HG03439 (cell line): ENCODE data around the gene SNX22.

Experiments
- ATAC-seq: cut with Tn5 transposase; IDR thresholded peaks from one replicate; pipeline ENCODE4 v1.9.1; 2021; ENCODE audit warnings: mild to moderate bottlenecking, moderate library complexity; ENCODE audit not compliant: unreplicated experiment

Gene SNX22

DNA sequence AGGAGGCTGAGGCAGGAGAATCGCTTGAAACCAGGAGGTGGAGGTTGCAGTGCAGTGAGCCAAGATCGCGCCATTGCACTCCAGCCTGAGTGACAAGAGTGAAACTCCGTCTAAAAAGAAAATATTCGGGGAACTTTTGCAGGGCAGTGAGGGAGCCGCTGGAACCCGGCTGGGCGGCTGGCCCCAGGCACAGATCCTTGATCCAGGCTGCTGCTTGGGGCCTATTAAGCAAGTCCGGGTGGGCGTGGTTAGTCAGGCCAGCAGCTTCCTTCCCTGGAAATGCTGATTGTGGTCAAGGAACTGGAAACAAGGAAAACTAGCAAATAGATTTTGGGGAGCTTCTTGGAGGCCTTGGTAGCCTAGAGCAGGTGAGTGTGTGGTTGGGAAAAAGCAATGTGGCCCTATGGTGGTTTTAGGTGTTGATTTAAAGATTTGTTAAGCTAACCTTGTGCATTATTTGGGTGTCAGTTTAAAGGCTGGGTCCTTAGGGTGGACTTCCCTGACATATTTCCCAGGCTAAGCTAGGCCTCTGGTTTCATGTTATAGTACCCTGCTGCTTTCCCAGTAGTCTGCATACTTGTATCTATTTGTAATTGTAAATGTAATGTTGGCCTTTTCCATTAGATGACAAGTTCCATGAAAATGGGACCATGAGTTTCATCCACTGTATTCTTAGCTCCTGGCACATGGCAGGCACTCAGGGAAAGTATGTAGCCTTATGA lies 17.7 kb upstream of the SNX22 start:
- no peak for ATAC-seq

DNA sequence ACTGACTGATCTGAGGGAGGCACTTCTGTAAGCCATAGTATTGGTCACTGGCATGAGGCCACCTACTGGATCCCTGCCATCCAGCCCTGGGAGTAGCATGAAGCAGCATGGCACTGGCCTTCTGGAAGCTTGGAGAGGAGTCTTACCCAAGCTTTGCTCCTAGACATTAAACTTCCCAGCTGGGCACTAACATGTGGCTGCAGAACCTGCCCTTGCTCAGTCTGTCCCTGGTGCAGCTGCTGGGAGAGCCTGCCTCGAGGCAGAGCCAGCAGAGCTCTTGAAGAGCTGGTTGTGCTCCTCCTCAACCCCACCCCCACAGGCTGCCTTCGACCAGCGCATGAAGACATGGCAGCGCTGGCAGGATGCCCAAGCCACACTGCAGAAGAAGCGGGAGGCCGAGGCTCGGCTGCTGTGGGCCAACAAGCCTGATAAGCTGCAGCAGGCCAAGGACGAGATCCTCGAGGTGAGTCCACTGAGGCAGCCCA lies 17.1 kb upstream of the SNX22 start:
- no peak for ATAC-seq

DNA sequence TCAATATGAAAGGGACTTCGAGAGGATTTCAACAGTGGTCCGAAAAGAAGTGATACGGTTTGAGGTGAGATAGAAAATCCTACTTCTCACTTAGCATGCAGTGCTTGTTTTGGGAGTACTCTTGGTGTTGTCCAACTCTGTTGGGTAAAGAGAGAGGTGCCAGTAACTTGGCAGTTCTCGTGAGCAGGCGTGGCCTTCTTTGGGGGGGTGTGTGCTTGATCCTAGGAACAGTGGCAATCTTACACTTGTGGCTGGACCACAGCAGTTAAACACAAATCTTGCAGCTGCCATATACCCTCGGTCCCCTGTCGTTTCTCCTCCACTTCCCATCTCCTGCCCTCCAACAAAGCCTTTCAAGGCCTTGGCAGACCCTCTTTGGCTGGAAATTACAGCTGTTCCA lies 15.2 kb upstream of the SNX22 start:
- no peak for ATAC-seq

DNA sequence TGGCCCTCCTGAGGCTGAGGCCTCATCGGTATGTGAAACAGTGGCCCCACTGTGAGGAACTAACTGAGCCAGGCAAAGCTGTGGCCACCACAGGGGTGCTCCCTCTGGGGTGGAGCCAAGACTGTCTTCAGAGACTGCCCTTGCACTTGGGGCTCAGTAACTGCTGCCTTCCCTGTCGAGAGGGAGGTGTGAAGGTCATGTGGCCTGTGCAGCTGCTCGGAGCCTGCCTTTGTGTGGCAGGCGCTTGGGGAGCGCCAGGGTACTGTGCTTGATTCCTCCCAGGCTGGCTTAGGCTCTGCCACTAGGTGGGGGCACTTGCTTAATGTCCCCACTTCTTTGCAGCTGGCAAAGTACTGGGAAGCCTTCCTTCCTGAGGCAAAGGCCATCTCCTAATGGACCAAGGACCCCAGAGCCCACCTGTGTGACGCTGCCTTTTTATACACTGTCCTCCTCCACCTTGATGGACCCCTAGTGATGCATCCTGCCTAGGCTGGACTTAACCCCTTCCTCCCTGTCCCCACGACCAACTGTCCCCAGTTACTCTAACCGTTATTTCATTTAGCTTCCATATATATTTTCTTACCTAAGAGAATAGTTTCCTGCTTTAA lies 14.2 kb upstream of the SNX22 start:
- no peak for ATAC-seq

DNA sequence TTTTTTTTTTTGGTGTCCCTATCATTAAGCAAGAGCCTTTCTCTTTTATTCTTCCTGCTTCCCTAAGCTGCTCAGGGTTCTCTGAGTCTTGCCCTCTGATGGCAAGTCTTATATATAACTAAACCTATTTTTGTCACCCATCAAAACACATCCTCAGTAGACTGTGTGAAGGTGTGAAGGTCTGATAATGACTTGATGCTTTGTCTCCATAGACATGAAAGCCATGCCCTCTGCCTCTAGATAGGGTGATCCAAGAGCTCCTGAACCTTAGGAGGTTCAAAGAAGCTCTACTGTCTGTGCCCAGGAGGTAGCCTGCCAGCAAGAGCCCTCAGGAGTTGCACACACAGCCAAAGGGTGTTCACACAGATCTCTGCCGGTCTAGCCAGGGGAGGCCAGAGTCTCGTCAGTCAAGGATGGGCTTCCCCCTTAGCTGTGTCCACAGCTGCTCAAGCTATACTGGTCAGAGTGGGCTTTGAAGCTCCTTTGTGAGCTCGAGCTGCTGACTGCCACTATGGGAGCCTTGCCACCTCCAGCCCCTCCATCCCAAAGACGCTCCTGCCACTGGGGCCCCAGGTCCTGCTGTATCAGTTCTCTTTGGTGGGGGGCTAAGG lies 13.1 kb upstream of the SNX22 start:
- no peak for ATAC-seq

DNA sequence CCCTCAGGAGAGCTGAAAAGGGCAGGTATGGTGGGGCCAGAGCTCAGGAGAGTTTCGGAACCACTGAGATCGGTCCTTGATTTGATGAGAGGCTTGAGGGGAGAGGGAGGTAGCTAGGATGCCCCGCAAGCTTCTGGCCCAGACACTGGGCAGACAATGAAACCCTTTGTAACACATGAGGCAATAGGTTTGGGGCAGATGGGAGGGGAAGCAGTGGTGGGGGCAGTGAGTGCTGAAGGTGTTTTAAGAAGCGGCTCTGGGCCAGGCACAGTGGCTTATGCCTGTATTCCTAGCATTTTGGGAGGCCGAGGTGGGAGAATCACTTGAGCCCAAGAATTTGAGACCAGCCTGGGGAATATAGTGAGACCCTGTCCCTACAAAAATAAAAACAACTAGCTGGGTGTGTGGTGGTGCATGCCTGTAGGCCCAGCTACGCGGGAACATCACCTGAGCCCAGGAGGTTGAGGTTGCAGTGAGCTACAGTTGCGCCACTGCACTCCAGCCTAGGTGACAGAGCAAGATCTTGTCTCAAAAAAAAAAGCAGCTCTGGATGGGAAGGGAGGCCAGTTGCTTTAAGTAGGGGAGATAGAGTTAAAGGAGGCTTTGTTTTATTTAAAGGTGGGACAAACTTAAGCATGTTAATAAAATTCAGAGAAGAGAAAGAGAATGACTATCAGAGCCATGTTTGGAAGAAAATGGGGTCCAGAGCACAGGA lies 9.6 kb upstream of the SNX22 start:
- no peak for ATAC-seq

DNA sequence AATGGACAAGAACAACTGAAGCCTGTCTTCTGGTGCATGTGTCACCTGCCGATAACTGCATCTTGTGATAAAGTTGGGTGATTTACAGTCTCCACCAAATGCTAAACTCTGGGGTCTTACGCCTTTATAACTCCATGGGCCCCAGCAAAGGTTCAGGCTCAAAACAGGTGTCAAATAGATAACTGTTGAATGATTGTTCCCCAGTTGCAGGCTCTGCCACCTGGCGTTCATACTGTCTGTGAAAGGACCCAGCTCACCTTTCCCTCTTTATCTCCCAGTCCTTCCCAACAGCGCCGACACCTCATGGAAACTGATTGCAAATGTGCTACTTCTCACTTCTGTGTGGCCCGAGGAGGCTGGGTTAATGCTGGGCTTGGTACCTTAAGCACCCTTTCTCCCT lies 8.3 kb upstream of the SNX22 start:
- no peak for ATAC-seq

DNA sequence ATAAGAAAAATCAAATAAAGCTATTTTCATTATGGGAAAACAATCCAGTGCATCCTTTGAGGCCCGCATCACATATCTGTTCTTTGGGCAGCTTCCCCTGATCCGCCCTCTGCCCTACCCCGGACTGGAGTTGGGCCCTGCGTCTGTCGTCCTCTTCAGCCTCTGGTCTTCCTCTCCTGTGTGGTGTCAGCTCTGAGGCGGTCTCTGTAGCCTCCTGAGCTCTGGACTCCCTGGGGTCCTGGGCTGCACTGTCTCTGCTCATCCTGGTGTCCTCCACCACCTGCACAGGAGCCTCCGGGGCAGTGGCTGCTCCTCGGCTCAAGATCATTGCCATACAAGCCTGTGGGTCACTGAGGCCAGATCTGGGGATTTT lies 7.4 kb upstream of the SNX22 start:
- no peak for ATAC-seq

DNA sequence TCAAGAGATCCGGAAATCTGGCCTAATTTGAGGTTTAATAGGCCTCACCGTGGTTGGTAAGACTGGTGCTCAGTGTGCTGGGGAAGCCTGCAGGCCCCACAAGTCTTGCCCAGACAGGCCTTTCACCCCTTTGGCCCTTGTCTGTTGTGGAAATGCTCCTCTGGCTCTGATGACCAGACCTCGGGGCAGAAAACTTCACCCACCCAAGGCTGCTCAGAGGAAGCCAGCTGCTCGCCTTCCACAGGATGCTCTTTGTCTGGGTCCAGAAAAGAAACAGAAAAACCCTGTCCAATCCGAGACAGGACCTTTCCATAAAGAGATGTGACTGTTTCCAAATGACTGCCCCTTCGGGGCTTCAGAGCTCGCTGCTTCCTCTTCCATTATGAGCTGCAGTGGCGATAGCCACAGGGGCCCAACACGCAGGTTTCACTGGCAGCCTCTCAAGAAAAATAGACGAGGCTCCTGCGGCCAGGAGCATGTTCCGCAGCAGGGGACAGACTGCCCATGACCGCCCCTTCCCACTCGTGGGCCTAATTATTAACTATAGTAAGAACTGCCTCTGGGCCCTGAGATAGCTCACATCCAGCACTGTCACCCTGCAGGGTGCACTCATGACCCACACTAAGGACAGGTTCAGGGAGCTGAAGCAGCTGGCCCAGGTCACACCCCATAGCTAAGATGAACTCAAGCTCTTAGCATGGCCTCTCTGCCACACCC lies 6.8 kb upstream of the SNX22 start:
- ATAC-seq, result peak; percentile 53

DNA sequence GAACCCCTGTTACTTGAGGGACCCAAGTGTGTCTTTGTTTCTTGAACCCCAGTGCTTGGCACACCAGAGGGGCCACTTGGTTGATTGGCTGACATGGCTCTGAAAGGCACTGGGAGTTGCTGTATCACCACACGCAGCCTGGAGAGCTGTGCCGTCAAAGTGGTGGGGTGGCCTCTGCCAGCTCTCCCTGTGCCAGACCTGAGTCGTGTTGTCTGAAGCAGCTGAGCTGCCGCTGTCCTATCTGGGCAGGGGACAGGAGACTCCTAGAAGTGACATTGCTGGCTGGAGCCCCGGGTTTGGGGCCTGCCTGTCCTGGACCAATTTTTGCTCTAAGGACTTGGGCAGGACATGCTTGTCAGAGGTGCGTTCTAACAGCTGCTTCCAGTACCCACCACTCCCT lies 5.5 kb upstream of the SNX22 start:
- ATAC-seq, result no peak

DNA sequence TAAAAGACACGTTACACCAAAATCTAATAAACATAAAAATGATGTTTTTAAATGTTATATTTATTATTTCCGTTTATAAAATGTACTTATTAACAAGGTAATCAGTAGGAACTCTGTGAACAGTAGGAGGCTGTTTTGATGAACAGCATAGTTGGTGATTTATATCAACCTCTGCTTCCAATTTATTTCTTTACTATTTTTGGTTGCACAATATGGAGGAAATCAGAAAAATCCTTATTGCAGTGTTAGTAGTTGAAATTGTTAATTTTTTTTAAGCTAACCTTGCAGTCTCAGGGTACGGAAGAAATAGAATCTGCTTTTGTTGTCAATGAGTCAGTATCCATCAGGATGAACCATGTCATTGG lies 5.0 kb upstream of the SNX22 start:
- ATAC-seq, result no peak

DNA sequence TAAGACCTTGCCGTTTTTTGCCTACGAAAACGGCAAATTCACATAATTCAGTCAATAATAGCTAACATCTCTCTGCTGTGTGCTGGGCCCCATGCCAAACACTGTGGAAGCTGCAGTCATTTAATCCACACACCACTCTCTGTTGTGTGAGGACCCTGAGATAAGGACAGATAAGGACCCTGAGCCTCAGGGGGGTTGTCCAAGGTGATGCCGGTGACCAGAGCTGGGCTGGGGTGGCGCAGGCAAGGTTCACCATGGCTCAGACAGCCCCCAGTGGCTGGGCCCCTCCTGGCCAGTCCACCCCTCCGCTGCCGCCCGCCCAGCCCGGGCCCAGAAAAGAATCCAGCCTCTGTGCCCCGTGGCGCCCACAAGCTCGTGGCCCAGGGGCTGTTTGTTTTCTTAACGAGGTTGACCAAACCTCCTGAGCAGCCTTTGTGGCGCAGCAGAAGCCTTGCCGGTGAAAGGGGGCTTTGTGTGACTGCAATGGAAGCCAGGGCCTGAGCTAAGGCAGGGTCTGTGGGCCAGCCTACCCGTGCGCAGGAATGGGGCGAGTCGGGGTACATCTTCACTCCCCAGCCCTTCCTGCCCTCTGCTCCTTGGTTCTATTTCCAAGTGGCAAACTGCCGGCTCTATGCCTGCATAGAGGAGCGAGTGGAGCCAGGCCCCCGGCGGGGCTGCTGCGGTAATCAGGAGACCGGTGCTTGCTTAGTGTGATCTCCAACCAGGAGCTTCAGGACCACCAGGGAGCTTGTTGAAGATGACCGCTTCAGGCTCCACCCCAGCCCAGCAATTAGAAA lies 4.4 kb upstream of the SNX22 start:
- ATAC-seq, result no peak

DNA sequence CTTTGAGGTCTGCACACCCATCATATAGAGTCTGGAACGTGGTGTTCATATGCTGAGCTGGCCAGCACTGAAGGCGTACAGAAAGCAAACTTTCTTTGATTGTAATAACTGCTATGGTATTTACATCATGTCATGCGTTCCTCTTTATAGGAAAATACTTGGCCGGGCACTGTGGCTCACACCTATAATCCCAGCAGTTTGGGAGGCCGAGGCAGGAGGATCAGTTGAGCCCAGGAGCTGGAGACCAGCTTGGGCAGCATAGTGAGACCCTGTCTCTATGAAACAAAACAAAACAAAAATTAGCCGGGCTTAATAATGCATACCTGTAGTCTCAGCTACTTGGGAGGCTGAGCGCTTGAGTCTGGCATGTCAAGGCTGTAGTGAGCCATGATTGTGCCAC lies 3.4 kb upstream of the SNX22 start:
- ATAC-seq, result no peak

DNA sequence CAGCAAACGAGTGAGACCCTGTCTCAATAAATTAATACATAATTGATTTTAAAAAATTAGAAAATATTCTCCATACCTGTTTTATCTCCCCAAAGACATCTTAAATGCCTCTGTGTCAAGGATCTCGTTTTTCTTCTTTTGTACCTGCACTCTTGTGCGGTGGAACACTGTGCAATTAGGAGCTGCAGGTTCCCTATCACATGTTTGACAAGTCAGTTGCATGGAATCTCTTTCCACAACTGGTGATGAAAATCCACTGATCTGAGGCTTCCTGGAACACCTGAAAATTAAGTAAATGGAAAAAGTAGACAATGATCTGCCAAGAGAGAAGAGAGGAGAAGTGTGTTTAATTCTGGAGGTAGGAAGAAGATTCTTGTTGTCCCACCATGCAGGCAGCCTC lies 3.0 kb upstream of the SNX22 start:
- ATAC-seq, result no peak

DNA sequence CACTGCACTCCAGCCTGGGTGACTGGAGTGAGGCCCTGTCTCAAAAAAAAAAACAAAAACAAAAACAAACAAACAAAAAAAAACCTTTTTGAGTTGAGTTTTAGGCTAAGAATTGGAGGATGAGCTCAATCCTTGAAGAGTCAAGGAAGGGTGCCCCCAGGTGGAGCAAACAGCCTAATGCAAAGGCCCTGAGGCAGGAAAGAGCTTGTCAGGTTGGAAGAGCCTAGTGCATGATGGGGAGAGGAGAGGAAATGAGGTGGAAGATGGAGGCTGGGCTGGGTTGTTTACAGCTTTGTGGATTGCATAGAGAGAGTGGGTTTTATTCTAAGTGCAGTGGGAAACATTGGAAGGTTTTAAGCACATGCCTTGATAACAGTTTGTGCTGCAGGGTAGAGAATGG lies 2.1 kb upstream of the SNX22 start:
- no peak for ATAC-seq

DNA sequence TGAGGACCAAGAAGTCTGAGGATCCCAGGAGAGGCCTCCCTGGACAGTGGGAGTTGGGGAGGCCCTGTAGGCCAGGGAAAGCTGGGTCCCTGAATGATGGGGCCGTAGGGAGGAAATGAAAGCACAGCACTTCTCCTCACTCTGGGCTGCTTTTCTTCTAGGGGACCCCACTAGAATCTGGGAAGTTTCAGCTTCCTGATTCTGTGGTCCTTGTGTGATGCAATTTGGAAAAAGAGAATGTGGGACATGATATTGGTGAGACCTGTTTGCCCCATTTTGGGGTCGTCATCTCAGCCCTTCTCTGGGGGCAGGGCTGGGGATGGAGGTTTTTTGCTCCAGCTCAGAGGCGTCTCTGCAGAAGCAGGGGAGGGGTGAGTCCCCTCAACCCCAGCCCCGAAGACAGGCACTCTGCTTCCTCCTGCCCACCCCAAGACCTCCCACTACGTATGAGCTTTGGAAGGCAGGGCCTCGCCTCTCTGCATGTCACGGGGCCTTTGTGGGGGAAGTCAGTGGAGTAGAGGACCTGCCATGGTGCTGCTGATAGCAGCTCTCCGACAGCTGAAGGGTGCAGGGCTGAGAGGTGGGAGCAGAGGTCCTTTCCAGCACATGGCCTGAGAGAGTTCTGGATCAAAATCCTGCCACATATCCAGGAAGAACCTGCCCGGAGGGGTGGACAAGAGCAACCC lies 1.5 kb upstream of the SNX22 start:
- no peak for ATAC-seq

DNA sequence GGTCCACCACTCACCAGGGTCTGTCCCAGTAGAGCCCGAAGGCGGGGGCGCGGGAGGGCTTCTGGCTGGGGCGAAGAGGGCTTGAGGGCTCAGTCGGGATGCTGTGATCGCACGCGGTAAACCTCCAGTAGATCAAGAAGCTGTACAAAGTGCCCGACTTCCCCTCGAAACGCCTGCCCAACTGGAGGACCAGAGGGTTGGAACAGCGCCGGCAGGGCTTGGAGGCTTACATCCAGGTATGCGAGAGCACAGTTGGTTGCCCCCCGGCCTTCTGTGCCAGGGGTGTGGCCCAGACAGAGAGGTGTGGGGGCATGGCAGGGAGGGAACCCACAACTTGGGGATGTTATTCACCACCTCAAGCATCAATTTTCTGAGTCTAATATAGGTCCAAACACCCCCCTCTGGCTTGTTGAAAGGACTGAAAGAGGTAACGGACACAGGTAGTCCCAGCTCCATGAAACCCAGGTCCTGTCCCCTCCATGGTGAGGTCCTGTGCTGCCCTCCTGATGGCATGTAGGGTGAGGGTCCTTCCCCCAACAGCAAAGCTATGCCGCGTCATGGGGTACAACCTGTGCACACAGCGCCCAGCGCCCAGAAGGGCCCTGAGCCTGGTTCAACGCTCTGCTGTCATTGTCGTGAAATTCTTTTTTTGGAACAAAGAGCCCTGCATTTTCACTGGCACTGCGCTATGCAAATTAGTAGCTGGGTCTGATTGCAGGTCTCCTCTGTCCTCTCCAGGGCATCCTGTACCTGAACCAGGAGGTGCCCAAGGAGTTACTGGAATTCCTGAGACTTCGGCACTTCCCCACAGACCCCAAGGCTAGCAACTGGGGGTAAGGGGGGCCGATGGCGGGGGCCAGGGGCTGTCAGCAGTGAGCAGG lies 1.2 kb downstream of the SNX22 start:
- ATAC-seq, result no peak

DNA sequence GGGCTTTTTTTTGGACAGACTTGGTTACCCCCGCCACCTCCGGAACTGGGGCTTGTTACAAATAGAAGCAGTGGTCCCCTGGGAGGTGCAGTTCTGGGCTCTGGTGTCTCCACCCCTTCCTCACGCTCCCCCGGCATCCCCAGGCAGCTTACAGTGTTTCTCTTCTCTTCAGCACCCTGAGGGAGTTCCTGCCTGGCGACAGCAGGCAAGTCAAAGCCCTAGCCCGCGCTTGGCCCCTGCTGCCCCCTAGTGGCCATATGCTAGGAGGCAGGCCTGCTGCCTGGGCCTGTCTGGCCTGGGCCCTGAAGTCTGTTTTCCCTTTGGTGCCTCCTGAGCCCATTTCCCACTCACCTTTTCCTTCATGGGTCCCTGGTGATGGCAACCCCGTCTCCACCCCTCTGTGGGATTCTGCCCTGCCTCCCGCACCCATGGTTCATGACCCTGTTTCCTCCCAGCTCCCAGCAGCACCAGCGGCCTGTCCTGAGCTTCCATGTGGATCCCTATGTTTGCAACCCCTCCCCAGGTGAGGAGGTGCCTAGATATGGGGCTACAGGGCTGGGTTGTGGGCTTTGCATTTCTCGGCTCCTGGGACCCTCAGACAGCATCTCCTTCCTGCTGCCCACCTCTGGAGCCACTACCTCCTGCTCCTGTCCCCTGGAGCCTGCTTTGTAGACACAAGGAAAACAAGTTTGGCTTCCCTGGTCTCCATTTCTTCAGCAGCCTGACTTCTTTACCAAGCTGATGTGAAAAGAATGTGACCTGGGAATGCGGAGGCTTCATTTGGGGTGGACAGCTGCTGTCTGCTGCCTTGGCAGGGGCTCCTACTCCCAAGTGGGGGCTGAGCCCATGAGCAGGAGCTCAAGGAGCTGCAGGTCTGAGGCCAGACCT lies 2.2 kb downstream of the SNX22 start:
- ATAC-seq, result peak; percentile 64
